ENCODE data around the gene TMEM198. TPM values are rescaled to one million over a fixed set of nuclear protein-coding genes. Genes with fewer than 3 reads are reported as not detected.

Gene TMEM198
- total and polyA plus RNA-seq, 9 of the 15 experiments (the other 6 are each of a cell fraction or from before 2014, with no cell fraction given) = 0.03 to 3.8 (median 1.0) TPM

- TF ChIP-seq ILF3 (IDR thresholded peaks at IDR 0.05; ENCODE audit: borderline replicate concordance) (no peak), ADNP (tag; IDR thresholded peaks at IDR 0.05) (no peak), TAF1 (IDR thresholded peaks at IDR 0.05; ENCODE audit: control insufficient read depth, extremely low read depth, insufficient read depth, low read length, severe bottlenecking) (peak; percentile 47), FOXO4 (CRISPR knock-in tag; IDR thresholded peaks at IDR 0.05) (no peak), SRSF9 (IDR thresholded peaks at IDR 0.05; ENCODE audit: borderline replicate concordance, low read depth, low read length) (no peak), ZNF444 (CRISPR knock-in tag; IDR thresholded peaks at IDR 0.05) (no peak), DPF2 (IDR thresholded peaks at IDR 0.05) (peak; percentile 95), ZSCAN29 (IDR thresholded peaks at IDR 0.05) (no peak), ZNF316 (IDR thresholded peaks at IDR 0.05) (no peak), CBX5 (IDR thresholded peaks at IDR 0.05; ENCODE audit: borderline replicate concordance, low read depth) (no peak), BACH1 (tag; IDR thresholded peaks at IDR 0.05) (no peak), ZBTB17 (CRISPR knock-in tag; IDR thresholded peaks at IDR 0.05) (no peak), EZH2 (IDR thresholded peaks at IDR 0.05; ENCODE audit: borderline replicate concordance, low read depth, low read length) (no peak), CSDE1 (IDR thresholded peaks at IDR 0.05) (0 out of 4 replicates have a peak, but pooled peaks of 1 of the 2 experiments have one; percentile 37), ETV6 (IDR thresholded peaks at IDR 0.05; ENCODE audit: borderline replicate concordance in 1 of 2, low read depth in 2 of 2, low read length in 1 of 2) (0 out of 4 replicates have a peak, but pooled peaks of 1 of the 2 experiments have one; percentile 49), ETV6 (CRISPR knock-in tag; IDR thresholded peaks at IDR 0.05; ENCODE audit: borderline replicate concordance) (no peak), BRF2 (IDR thresholded peaks at IDR 0.05; ENCODE audit: borderline replicate concordance, insufficient read depth, insufficient read length) (no peak), MNT (conservative IDR thresholded peaks at IDR 0.05) (peak in 1 of 2 experiments; percentile 54; a peak in 1 of 4 replicates), JUN (IDR thresholded peaks at IDR 0.05; ENCODE audit: borderline replicate concordance, low read depth, low read length) (no peak), JUN (CRISPR knock-in tag; IDR thresholded peaks at IDR 0.05; ENCODE audit: borderline replicate concordance) (no peak), ZNF589 (CRISPR knock-in tag; IDR thresholded peaks at IDR 0.05; ENCODE audit: low read depth) (peak; percentile 74; the same call in 1 of the 2 replicates), ZBTB43 (CRISPR knock-in tag; IDR thresholded peaks at IDR 0.05) (no peak), RBM39 (optimal IDR thresholded peaks at IDR 0.05; ENCODE audit: low read depth, low read length) (no peak)
Observed at GRCh38 chr2:219525533-219526232, 18.1 kb upstream of the TMEM198 start (continued).

Measured in K562 (cell line).